ENCODE results near the gene CLDN19.

DNA sequence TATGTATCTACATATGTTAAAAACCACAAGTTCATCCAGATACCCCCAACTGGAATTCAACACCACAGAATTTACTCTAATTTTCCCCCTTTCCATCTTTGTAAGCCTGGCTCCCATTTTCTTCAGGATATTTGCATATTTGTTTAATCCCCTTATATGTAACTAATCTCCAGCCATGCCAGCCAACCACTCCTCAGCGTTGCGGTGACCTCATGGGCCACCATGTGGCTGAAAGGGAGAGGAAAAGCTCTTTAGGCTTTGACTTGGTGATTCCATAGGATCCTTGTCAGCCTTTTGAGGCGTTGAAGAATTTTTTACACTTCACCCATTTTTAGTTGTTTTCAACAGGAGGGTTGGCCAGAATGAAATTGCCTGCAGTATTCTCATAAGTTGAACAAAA is 10.0 kb downstream of the CLDN19 start:
- TF ChIP-seq POLR2A (IDR thresholded peaks at IDR 0.05), result no peak
- TF ChIP-seq, protein P1, sequence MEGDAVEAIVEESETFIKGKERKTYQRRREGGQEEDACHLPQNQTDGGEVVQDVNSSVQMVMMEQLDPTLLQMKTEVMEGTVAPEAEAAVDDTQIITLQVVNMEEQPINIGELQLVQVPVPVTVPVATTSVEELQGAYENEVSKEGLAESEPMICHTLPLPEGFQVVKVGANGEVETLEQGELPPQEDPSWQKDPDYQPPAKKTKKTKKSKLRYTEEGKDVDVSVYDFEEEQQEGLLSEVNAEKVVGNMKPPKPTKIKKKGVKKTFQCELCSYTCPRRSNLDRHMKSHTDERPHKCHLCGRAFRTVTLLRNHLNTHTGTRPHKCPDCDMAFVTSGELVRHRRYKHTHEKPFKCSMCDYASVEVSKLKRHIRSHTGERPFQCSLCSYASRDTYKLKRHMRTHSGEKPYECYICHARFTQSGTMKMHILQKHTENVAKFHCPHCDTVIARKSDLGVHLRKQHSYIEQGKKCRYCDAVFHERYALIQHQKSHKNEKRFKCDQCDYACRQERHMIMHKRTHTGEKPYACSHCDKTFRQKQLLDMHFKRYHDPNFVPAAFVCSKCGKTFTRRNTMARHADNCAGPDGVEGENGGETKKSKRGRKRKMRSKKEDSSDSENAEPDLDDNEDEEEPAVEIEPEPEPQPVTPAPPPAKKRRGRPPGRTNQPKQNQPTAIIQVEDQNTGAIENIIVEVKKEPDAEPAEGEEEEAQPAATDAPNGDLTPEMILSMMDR (IDR thresholded peaks at IDR 0.05), result no peak
